Right cardiac atrium (tissue), 5 donors: ENCODE data around the gene TMEM175. TPM values are rescaled to one million over a fixed set of nuclear protein-coding genes. Genes with fewer than 3 reads are reported as not detected.

Experiments used
- ATAC-seq, 2 donors: fragments of 200-7000 bp; cut with Tn5 transposase; one replicate each; pipeline versions ENCODE4 v1.8.0 to v1.9.1; 2020; ENCODE audit warnings: moderate library complexity in 2 of 2, mild to moderate bottlenecking in 1 of 2
- DNase-seq, 3 donors: peaks; one replicate each; pipeline ENCODE4 v3.0.0-alpha.2; 2020
- H3K27ac ChIP-seq: one replicate; pipeline ENCODE4 v1.5.1; 2013; ENCODE audit warnings: mild to moderate bottlenecking, low read length, control low read depth, moderate library complexity
- H3K27me3 ChIP-seq: one replicate; pipeline ENCODE4 v1.6.1; 2013; ENCODE audit not compliant: control insufficient read depth, insufficient read depth
- H3K4me1 ChIP-seq: one replicate; pipeline ENCODE4 v1.6.1; 2013; ENCODE audit warnings: low read length; ENCODE audit not compliant: control insufficient read depth, insufficient read depth
- H3K4me3 ChIP-seq: one replicate; pipeline ENCODE4 v1.5.1; 2013; ENCODE audit warnings: low read length, control low read depth
- H3K9me3 ChIP-seq: one replicate; pipeline ENCODE4 v1.6.1; 2013; ENCODE audit warnings: low read length; ENCODE audit not compliant: control insufficient read depth
- WGBS: extraction: QIAGEN DNeasy Blood & Tissue Kit; methylation state at CpG from one replicate; pipeline ENCODE4 v1.1.7; 2013; 5-methylcytosine and 5-hydroxymethylcytosine counted together
- intact Hi-C, 4 donors: fragments of 100-400 bp; cut with DNase I; formaldehyde crosslinking; loops; one replicate each; pipeline versions ENCODE4 v1.11.0 to v1.14.0; 2022 to 2023
- polyA plus RNA-seq: library from polyadenylated mRNA; stranded (reverse); fragments of 200-250 nt; gene quantifications from one replicate; pipeline ENCODE4 v1.2.3, GENCODE V29; 2013
- total RNA-seq, 4 donors: library from RNA; stranded (reverse); fragmentation: NEBNext Ultra II Directional; extraction: Animal tissue kit (Norgen Biotek cat#: 25700); gene quantifications; one replicate each; pipeline ENCODE4 v1.2.1, GENCODE V29; 2021
- donor health status: healthy with polysubstance abuse.
- donor health status: DM: no; HTN: yes; CAD: no.
- donor health status: DM: no; HTN: no; CAD: no.
- donor health status: DM: no; HTN: yes; CAD: no; lungs with severe emphysema.
- donor health status: DM: yes; HTN: yes; CAD: no.

The TMEM175 gene
- total and polyA plus RNA-seq, 5 donors, result 20.9 to 31.1 (median 24.0) TPM

DNA sequence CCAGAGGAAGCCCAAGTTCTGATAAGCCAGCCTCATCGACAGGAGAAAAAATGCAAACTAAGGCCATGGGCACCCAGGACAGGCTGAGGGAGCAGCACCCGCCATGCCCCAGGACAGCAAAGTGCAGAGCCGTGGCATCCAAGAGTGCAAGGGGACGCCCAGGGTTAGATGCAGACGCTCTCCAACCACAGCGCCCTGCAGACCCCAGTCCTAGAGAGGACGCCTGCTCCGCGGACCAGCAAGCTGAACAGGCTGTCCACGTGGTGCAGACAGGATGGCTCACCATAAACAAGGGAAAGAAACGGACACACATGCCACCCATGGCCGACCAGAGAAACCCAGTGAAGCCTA lies 32.7 kb upstream of the TMEM175 start:
- no peak for ATAC-seq
- Histone ChIP-seq H3K4me1 (no peaks in the 10 kb centered on the region), H3K27ac (no peak overlapping the region), H3K4me3 (no peak overlapping the region), H3K27me3 (no peaks in the 10 kb centered on the region), H3K9me3 (no peaks in the 10 kb centered on the region)
- intact Hi-C loops, result no loop called here
- DNase-seq, result peak in 2 of 3 donors; percentile 23 to 43
- WGBS, result 87% methylated on average over 12 of the region's 12 CpGs

DNA sequence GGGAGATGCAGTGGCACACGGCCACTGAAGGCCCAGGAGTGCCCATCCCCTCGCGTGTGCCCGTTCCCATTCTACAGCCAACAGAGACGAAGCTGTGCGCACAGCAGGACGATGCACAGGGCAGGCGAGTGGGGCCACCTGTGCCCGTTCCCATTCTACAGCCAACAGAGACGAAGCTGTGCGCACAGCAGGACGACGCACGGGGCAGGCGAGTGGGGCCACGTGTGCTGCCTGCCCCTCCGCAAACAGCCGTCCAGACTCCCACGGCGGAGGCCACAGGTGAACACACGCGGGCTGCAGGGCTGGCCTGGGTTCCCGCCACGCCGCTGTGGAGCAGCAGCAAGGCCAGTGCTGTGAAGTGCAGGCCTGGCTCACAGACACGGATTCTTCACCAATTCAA lies 32.2 kb upstream of the TMEM175 start:
- H3K27ac ChIP-seq, result no peak overlapping the region
- intact Hi-C loops, result no loop called here
- DNase-seq, result peak in 2 of 3 donors; percentile 18 to 40
- no peak overlapping the region for H3K4me3 ChIP-seq
- H3K27me3 ChIP-seq, result no peaks in the 10 kb centered on the region
- H3K4me1 ChIP-seq, result no peaks in the 10 kb centered on the region
- WGBS, result 94% methylated on average over 26 of the region's 26 CpGs
- no peaks in the 10 kb centered on the region for H3K9me3 ChIP-seq
- ATAC-seq, result no peak

DNA sequence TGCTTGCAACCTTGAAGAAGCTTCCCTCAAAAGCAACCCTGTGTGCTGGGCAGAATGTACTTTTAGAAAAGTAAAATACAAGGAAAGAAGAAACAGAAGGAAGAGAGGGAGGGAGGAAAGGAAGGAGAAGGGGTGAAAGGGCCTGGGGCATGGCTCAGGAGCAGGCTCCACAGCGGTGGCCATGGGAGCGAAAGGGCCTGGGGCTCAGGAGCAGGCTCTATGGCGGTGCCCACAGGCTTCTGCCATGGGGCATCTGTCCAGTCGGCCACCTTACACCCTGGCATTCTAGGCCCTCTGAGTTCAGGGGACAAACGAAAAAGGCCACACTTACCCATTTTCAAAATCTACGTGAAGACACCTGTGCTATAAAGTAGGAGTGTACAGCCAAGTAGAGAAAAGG lies 31.5 kb upstream of the TMEM175 start:
- H3K9me3 ChIP-seq, result no peaks in the 10 kb centered on the region
- 95% methylated on average over 6 of the region's 6 CpGs for WGBS
- H3K4me3 ChIP-seq, result no peak overlapping the region
- no peaks in the 10 kb centered on the region for H3K27me3 ChIP-seq
- no peaks in the 10 kb centered on the region for H3K4me1 ChIP-seq
- ATAC-seq (no peak), DNase-seq (peak in 1 of 3 donors; percentile 38)
- H3K27ac ChIP-seq, result no peak overlapping the region
- intact Hi-C loops, result no loop called here

DNA sequence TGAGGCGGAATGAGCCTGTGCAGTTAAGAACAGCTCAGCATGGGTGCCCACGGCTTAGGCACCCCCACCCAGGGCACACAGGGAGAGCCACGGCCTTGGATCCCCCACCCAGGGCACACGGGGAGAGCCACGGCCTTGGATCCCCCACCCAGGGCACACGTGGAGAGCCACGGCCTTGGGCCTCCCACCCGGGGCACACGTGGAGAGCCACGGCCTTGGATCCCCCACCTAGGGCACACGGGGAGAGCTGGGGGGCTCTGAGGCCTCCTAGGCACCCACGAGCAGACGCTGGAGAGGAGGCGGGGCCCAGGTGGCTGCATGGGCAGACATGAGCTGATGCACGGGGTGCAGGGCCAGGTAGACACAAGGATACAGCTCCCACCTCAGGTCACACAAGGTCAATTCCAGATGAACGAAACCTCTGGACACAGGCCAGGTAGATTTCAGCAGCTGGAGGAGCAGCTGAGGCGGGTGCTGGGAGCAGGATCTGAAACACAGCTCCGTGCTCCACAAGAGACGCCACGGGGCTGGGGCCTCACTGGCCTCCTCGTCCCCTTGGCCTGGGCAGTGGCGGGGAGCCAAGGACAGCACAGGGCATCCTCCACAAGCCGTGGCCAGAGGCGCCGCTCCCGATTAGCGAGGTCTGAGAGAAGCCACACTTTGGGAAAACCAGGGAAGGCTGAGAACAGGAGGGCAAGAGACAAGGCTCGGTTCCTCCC lies 30.9 kb upstream of the TMEM175 start:
- 86% methylated on average over 28 of the region's 28 CpGs for WGBS
- DNase-seq (peak in 2 of 3 donors; percentile 47 to 58), ATAC-seq (no peak)
- Histone ChIP-seq H3K27me3 (no peaks in the 10 kb centered on the region), H3K4me1 (no peaks in the 10 kb centered on the region), H3K9me3 (no peaks in the 10 kb centered on the region), H3K27ac (no peak overlapping the region), H3K4me3 (no peak overlapping the region)
- intact Hi-C loops, result no loop called here

DNA sequence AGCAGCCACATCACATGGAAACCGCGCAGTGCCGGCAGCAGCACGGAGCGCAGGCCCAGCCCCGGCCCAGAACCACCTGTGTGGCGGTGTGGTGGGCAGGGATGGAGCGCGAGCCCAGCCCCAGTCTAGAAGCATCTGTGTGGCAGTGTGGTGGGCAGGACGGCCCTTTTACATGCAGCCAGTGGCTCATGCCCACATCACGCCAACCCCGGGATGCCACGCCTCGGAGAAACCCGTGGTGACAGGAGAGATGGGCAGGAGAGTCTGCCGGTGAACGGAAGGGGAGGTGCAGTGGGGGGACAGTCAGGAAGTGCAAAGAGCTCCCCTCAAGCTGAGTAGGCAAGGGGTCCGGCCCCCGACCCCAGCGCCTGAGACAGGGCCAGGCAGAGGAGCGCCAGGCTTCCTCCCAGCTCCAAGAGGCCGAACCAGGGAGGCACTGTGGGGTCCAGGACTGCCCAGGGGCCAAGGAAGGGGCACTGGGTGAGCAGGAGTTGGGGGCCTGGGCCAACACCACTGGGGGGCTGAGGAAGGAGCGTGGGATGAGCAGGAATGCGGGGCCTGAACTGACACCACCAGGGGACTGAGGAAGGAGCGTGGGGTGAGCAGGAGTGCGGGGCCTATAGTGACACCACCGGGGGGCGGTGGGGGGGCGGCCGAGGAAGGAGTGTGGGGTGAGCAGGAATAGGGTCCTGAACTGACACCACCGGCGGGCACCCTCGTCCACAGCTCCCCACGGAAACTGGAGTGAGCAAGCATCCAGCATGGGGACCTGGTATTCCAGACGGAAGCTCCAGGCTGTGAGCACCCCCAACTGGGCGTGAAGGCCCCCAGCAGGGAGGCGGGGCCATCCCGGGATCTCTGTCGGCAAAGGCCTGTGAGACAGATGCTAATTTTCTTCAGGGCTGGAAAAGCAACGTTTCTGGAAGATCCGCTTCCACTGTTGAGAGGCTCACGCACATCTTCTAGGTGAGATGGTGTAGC lies 28.9 kb upstream of the TMEM175 start:
- peak in 2 of 3 donors; percentile 39 to 61 for DNase-seq
- Histone ChIP-seq H3K27ac (no peak overlapping the region), H3K9me3 (no peaks in the 10 kb centered on the region), H3K4me1 (no peaks in the 10 kb centered on the region), H3K4me3 (no peak overlapping the region), H3K27me3 (no peaks in the 10 kb centered on the region)
- intact Hi-C loops, result no loop called here
- no peak for ATAC-seq
- WGBS, result 88% methylated on average over 42 of the region's 42 CpGs

DNA sequence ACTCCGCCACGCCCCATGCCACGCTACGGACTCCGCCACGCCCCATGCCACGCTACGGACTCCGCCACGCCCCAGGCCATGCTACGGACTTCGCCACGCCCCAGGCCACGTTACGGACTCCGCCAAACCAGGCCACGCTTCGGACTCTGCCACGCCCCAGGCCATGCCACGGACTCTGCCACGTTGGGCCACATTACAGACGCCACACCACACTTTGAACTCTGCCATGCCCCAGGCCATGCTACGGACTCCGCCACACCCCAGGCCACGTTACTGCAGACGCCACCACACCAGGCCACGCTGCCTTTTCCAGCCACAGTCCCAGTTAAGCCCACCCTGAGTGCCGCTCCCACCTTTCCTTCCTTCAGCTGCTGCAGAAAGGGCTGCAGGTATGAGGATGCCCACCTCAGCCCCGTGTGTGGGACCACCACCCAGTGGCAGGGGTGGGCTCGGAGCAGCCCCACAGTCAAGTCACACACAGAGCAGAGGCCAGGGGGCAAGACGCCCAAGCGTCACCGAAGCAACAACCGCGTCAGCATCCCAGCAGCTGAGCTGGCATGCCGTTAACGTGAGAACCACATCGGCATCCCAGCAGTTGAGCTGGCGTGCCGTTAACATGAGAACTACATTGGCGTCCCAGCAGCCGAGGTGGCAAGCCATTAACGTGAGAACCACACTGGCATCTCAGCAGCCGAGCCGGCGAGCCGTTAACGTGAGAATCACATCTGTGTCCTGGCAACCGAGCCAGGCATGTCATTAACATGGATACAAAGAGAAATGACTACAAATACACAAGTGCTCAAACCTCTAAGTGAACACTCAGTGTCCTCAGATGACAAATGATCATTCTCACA lies 26.5 kb upstream of the TMEM175 start:
- intact Hi-C loops, result no loop called here
- Histone ChIP-seq H3K27ac (no peak overlapping the region), H3K27me3 (no peaks in the 10 kb centered on the region), H3K9me3 (no peaks in the 10 kb centered on the region), H3K4me3 (no peak overlapping the region), H3K4me1 (no peaks in the 10 kb centered on the region)
- WGBS, result 98% methylated on average over 49 of the region's 49 CpGs
- ATAC-seq (no peak), DNase-seq (peak in 2 of 3 donors; percentile 45 to 48)

DNA sequence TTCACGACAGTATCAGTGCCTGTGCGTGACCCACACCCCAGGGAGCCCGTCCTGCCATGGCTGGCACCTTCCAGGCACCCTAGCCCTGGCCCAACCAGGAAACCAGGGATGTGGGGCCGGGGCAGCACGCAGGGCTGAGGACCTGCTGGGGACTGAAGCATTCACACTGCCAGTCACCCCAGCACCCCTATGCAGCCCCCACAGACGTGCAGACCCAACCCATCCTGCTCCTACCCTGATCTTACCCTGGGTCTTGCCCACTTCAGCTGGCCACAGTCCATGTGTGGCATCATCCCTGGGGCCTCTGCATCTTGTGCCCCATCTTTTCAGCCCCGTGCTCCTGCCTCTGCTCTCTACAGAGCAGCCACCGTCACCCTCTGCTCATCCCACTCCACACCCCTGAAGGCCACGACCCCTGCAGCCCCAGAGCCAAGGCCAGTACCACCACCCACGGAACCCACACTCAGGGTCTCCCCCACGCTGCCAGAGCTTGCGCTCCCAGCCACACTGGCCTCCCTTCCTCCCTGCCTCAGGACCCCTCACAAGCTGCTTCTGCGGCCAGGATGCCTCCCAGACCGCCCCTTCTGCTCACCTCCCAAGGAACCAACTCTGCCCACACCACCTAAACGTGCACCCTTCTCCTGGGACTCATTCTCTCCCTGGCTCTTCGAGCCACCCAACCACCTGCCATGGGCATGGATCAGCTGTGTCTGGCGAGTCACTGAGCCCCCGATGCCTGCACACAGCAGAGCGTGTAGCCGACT lies 25.7 kb upstream of the TMEM175 start:
- Histone ChIP-seq H3K4me3 (no peak overlapping the region), H3K9me3 (no peaks in the 10 kb centered on the region), H3K27me3 (no peaks in the 10 kb centered on the region), H3K4me1 (no peaks in the 10 kb centered on the region), H3K27ac (no peak overlapping the region)
- ATAC-seq, result no peak
- peak in 2 of 3 donors; percentile 24 to 47 for DNase-seq
- WGBS, result 95% methylated on average over 20 of the region's 20 CpGs
- intact Hi-C loops, result no loop called here

DNA sequence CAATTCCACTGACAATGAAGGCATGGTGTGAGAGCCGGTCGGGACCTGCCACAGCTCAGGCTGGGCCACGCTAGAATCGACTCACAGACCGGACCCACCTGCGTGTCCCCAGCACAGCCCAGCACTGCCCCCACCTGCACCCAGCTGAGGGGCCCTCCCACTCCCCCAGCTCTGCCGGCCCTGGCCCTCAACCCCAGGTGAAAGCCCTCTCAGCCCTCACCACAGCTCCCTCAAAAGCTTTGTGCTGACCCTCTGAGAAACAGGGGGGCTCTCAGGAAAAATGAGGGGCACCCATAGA lies 25.2 kb upstream of the TMEM175 start:
- intact Hi-C loops, result no loop called here
- Histone ChIP-seq H3K4me3 (no peak overlapping the region), H3K27ac (no peak overlapping the region), H3K27me3 (no peaks in the 10 kb centered on the region), H3K4me1 (no peaks in the 10 kb centered on the region), H3K9me3 (no peaks in the 10 kb centered on the region)
- no peak for ATAC-seq
- DNase-seq, result no peak
- WGBS, result 94% methylated on average over 7 of the region's 7 CpGs

DNA sequence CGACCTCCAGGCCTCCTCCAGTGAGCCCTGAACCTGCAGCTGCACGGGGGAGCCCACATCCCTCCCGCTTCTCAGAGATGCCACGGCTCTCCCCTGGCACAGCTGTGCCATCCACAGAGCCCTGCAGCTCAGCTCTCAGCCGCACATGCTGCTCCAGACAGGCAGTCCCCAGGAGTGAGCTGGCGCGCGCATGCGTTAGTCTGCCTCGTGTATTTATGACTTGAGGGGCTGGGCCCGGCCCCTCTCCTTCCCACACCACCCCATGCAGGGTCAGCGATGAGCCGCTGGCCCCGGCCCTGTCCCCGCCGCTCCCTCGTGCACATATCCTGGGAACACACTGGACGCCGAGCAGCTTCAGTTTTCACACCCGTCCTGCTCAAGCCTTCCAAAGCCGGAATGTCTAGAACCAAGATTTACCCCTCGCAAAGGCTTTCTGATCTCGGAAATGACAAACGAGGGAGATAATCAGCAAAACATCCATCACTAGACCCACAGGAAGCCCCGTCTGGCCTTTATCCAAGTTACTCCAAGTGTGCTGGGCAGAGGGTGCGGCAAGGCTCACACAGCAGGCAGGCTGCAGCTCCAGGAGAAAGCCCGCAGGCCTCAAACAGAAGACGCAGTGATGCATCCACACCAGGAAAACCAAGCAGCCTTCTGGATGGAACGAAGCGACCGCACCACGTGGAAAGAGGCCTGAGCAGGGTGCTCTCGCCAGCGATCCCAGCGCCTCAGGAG lies 24.4 kb upstream of the TMEM175 start:
- intact Hi-C loops, result no loop called here
- DNase-seq (peak in 2 of 3 donors; percentile 39 to 53), ATAC-seq (peak in 1 of 2 donors; percentile 46)
- Histone ChIP-seq H3K27me3 (no peaks in the 10 kb centered on the region), H3K4me1 (no peaks in the 10 kb centered on the region), H3K4me3 (no peak overlapping the region), H3K27ac (no peak overlapping the region), H3K9me3 (no peaks in the 10 kb centered on the region)
- 72% methylated on average over 35 of the region's 35 CpGs for WGBS

DNA sequence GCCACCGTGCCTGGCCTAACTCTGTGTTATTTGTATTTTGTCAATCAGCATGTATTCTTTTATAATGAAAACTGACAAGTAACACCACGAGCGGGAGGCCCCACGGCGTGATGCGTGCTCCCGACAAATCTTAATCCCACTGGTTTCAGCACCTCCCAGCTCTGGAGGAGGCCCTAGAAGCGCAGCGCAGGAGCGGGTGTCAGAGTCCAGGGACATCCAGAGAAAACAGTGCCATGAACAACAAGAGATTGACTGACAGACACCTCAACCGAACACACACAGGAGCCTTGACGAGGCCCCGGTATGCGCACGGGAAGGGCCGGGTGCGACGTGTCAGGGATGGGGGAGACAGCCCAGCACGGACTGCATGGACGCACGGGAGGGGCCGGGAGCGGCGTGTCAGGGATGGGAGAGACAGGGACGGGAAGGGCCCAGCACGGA lies 23.1 kb upstream of the TMEM175 start:
- H3K9me3 ChIP-seq, result no peaks in the 10 kb centered on the region
- H3K27me3 ChIP-seq, result no peaks in the 10 kb centered on the region
- intact Hi-C loops, result no loop called here
- H3K4me1 ChIP-seq, result no peaks in the 10 kb centered on the region
- ATAC-seq (no peak), DNase-seq (peak in 2 of 3 donors; percentile 29 to 39)
- H3K4me3 ChIP-seq, result no peak overlapping the region
- H3K27ac ChIP-seq, result no peak overlapping the region
- WGBS, result 92% methylated on average over 26 of the region's 26 CpGs
